ENCODE data around the gene CCRL2. TPM values are rescaled to one million over a fixed set of nuclear protein-coding genes. Genes with fewer than 3 reads are reported as not detected.

The CCRL2 gene
- total RNA-seq, 1 experiment from 2014 or later, result not detected

DNA sequence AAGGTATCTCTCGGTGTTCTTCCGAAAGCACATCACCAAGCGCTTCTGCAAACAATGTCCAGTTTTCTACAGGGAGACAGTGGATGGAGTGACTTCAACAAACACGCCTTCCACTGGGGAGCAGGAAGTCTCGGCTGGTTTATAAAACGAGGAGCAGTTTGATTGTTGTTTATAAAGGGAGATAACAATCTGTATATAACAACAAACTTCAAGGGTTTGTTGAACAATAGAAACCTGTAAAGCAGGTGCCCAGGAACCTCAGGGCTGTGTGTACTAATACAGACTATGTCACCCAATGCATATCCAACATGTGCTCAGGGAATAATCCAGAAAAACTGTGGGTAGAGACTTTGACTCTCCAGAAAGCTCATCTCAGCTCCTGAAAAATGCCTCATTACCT, 48.6 kb upstream of the CCRL2 start:
- no peak overlapping the region for H3K14ac ChIP-seq (ENCODE audit: insufficient read depth, low read length)
- no peaks in the 10 kb centered on the region for H3K79me2 ChIP-seq (ENCODE audit: insufficient read depth, low read length)
- no CpG with 5 or more reads among the region's 6 CpGs for WGBS (ENCODE audit: extremely low coverage, insufficient read length, low lambda C conversion rate)

More for the DNA sequence above, 48.6 kb upstream of the CCRL2 start:
- H4K8ac ChIP-seq (replicated peaks; ENCODE audit: insufficient read length, low read depth, low read length), result no peak overlapping the region
- H3K23me2 ChIP-seq (ENCODE audit: insufficient read length, low read depth, low read length, poor library complexity, severe bottlenecking), result no peaks in the 10 kb centered on the region
- H3K4me2 ChIP-seq (ENCODE audit: insufficient read depth, insufficient read length, low read length), result no peak overlapping the region
- H3K27ac Mint-ChIP-seq, result no peak overlapping the region
- H2BK5ac ChIP-seq (ENCODE audit: insufficient read length, low read length), result no peak overlapping the region
- no peak for TF ChIP-seq CTCF (conservative IDR thresholded peaks at IDR 0.05)
- H3K9ac ChIP-seq (ENCODE audit: extremely low read depth, insufficient read length, low read length), result no peak overlapping the region
- no peak overlapping the region for H4K5ac ChIP-seq (ENCODE audit: insufficient read length, low read depth, low read length)
- peaks cover 25% of the 10 kb centered on the region for H3K27me3 Mint-ChIP-seq (ENCODE audit: low read depth)
- H3K56ac ChIP-seq (ENCODE audit: insufficient read length, low read depth, low read length), result no peak overlapping the region
- H3K27ac ChIP-seq (ENCODE audit: insufficient read length, low read depth, low read length), result no peak overlapping the region
- H2BK15ac ChIP-seq (ENCODE audit: low read depth, low read length), result no peak overlapping the region
- no peaks in the 10 kb centered on the region for H3K36me3 Mint-ChIP-seq (ENCODE audit: insufficient read depth in 1 of 3, low read depth in 3 of 3)
- no peaks in the 10 kb centered on the region for H3K27me3 ChIP-seq (ENCODE audit: insufficient read depth, low read length)
- no peak for DNase-seq
- no peak overlapping the region for H2AK5ac ChIP-seq (ENCODE audit: insufficient read length, low read length)
- H2BK20ac ChIP-seq (ENCODE audit: low read depth, low read length, poor library complexity, severe bottlenecking), result no peak overlapping the region
- no peaks in the 10 kb centered on the region for H3K4me1 ChIP-seq (ENCODE audit: insufficient read depth, low read length)
- no peaks in the 10 kb centered on the region for H3K79me1 ChIP-seq (ENCODE audit: insufficient read depth, low read depth, low read length, poor library complexity, severe bottlenecking)
- no peak overlapping the region for H3K4me3 Mint-ChIP-seq
- no peak overlapping the region for H3K23ac ChIP-seq (ENCODE audit: insufficient read length, low read depth, low read length)
- no peaks in the 10 kb centered on the region for H3K4me1 Mint-ChIP-seq
- H3K4ac ChIP-seq (ENCODE audit: low read depth, low read length), result no peak overlapping the region
- no peak overlapping the region for H3T11ph ChIP-seq (ENCODE audit: low read length)
- H4K91ac ChIP-seq (ENCODE audit: insufficient read length, low read depth, low read length), result no peak overlapping the region
- H3K9me3 Mint-ChIP-seq, result no peaks in the 10 kb centered on the region
- H2BK12ac ChIP-seq (ENCODE audit: insufficient read length, low read depth, low read length), result no peak overlapping the region
- H4K20me1 ChIP-seq (ENCODE audit: control insufficient read depth, insufficient read depth, insufficient read length), result no peaks in the 10 kb centered on the region
- no peak overlapping the region for H3K18ac ChIP-seq (ENCODE audit: insufficient read length, low read depth, low read length)
- H2BK120ac ChIP-seq (ENCODE audit: low read depth, low read length, poor library complexity, severe bottlenecking), result no peak overlapping the region
- H3K9me3 ChIP-seq (ENCODE audit: control insufficient read depth, low read depth, low read length), result no peaks in the 10 kb centered on the region
- no peak overlapping the region for H2AFZ ChIP-seq (ENCODE audit: low read length)

All from H9 (cell line).